Stimulated activated CD4-positive, alpha-beta T cell treated with anti-CD3 and anti-CD28 coated beads, Interleukin-4, amount 100 ng/mL, for 4 hours (primary cell): ENCODE results near the gene RPS4Y1.
"Not testable (repeated sequence)": the region's sequence is repeated elsewhere in the genome, so short reads cannot be mapped to it uniquely, and the experiment has no call there.

Experiments used
- DNase-seq, 2 experiments: peaks; one replicate each; pipeline ENCODE4 v3.0.0-alpha.2; 2020

The RPS4Y1 gene

DNA sequence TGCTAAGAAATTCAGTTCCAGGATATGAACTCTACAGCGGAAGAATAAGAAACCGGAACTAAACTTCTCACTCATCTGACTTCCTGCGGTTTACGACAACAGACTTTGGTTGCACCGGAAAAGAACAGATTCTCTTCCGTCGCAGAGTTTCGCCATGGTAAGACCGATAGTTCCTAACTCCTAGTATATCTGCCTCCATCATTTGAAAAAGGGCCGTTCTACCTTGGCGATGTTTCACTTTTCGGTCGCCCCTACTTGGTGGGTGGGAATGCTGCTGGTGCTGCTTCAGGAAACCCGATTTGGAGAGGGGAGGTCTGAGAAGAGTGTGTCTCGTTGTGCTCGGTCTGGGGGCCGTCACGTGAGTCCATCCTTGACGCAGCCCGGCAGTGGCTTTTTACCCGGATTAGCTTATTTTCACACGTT is at the start of gene RPS4Y1:
Gene RPS4Y1 (plus strand): TSS at position 132 of the 423 bp plus-strand sequence. CDS start 23 bp downstream, at position 155.
- DNase-seq: peak; percentile 25

DNA sequence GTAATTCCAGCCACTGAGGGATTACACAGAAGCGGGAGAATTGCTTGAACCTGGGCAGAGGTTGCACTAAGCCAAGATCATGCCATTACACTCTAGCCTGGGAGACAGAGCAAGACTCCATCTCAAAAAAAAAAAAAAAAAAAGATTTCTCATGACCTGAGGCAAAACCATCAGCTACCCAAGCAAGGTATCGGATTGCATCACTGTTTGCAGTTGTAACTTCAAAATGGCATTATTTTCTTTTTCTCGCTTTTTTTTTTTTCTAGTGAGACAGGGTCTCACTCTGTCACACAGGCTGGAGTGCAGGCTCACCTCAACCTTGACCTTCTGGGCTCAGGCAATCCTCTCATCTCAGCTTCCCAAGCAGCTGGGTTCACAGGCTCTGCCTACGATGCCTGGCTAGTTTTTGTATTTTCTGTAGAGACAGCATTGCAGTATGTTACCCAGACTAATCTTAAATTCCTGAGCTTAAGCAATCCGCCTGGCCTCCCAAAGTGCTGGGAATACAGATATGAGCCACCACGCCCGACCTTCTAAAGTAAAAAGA is 44.4 kb upstream of the RPS4Y1 start:
- no peak for DNase-seq

DNA sequence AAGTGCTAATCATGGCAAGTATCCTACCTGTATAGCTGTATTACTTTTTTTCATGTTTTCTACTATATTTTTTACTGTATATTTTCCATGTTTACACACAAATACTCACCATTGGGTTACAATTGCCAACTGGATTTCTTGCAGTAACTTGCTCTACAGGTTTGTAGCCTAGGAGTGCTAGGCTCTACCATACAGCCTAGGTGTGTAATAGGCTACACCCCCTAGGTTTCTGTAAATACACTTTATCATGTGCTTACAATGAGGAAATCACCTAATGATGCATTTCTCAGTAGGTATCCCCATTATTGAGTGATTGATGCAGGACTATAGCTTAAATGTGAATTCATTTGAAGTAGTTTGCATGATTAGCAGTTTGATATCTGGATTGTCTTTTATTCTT is 43.4 kb upstream of the RPS4Y1 start:
- DNase-seq: no peak

DNA sequence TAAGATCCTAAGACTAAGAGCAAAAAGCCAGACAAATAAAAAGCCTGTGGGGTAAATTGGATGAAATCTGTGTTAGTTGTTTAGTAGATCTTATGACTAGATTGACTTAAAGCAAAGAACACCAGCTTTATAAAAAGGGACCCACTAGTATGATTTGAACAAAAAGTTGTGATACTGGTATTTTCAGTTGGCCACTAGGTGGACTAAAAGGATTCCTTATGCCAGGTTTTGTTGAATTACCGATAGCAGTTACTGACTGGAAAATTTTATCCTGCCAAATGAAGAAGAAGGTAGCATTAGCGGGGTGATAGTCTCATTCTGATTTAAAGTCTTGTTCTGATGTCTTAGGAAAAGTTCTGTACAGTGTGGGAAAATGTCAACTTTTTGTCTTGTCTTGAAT is 41.2 kb upstream of the RPS4Y1 start:
- no peak for DNase-seq

DNA sequence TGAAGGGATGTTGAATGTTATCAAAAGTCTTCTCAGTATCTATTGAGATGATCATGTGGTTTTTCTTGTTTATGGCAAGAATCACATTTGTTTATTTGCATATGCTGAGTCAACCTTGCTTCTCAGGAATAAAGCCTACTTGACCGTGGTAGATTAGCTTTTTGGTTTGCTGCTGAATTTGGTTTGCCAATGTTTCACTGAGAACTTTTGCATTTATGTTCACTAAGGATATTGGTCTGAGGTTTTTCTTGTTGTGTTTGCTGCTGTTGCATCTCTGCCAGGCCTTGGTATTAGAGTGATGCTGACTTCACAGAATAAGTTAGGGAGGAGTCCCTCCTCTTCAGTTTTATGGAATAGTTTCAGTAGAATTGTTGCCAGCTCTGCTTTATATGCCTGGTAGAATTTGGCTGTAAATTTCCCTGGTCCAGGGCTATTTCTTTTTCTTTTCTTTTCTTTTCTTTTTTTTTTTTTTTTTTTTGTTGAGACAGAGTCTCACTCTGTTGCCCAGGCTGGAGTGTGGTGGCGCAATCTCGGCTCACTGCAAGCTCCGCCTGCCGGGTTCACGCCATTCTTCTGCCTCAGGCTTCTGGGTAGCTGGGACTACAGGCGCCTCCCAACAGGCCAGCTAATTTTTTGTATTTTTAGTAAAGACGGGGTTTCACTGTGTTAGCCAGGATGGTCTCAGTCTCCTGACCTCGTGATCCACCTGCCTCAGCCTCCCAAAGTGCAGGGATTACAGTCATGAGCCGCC is 24.1 kb upstream of the RPS4Y1 start:
- DNase-seq: not testable (repeated sequence)

DNA sequence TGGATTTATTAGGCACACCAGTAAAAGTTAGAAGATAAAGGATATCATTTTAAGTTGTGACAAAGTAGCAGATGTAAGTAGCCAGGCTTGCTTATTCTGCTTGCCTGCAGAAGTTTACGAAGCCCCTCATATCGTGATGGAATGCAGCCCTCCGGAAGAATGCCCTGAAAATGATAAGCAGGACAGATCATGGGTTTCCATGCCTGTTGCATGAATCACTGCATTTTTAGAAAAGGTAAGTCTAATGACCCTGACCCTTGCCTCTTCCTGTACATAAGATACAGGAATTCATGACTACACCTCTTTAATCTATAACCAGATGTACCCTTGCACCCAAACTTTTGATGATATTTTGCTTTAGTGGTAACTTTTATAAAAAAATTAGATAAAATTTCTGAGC is 16.9 kb upstream of the RPS4Y1 start:
- DNase-seq: no peak

DNA sequence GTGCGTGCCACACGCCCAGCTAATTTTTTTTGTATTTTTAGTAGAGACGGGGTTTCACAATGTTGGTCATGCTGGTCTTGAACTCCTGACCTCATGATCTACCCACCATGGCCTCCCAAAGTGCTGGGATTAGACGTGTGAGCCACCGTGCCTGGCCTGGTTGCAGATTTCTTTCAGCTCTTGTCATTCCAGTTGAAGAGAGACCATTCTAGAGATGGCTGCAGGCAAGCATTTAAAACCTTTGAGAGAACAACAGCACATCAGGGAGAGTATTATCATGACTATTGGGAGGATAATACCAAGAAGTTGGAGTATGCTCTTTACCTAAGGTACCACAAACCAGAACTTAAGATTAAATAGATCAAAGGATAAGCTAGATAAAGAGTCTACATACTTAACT is 12.9 kb upstream of the RPS4Y1 start:
- no peak for DNase-seq

DNA sequence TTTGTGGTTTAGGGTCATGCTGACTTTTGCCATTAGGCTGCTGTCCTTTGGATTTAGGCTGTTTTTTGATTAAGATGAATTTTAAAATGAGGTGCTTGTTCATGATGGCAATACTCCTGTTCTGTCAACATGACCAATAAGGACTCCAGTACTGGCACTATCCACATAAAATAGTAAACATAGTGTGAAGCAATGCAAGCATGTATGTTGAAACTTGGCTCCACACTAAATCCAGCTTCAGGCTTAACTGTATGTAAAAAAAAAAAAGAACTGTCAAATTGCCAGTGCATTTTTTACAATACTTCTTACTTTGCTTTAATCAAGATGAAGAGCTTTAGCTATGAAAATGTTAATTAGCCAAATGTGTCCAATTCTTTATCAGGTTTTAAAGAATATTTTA is 6.2 kb upstream of the RPS4Y1 start:
- no peak for DNase-seq

DNA sequence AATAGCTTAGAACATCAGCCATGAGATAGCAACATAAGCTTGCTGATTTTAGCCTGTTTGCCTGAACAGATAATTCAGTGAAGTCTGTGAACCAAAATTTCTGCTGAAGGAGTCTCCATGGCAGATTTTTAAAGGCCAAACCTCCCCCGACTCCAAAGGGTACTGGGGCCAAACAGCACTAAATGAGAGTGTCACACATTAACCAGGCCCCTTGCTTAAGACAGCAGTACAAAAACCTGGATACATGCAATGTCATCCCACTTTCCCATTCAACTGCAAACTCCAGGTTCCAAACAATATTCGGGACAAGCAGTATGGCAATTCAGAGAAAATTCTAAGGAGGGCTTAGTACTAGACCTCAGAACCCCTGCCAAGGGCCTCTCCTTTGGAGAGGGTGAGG is 4.3 kb upstream of the RPS4Y1 start:
- no peak for DNase-seq

DNA sequence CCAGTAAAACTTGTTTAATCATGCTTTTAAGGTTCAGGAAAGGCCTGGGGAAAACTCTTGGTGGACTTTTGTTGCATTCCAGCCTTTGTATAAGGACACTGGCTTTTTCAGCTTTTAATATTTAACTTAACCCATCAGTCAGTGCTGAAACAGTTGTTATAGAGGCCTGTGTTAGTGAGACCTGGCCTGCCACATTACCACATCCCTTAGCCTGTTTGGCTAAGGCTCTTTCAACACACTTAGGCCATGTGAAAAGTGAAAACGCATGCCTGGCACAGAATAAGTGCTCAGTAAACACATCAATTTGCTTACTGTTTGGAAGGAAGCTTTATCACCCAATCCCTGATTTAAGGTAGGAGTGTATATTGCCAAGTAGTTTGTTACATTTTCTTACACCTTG is 3.5 kb upstream of the RPS4Y1 start:
- DNase-seq: no peak

DNA sequence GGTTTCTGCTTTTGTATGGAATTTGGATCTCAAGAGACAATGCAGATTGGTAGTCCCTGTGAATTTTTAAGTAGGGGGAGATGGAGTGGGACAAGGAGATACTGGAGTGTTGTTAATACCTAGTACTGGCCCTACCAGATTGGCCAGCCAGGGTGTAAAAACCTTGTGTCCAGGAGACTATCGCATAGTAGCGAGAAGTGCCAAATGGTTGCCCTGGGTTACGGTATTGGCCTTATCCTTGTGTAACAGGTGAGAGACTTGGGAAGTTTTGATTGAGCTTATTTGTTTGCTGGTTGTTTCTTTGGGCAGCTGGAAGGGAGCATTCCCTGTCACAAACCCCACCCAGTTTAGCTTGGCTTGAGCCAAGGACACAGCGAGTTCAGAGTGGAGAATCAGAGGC is 5.4 kb downstream of the RPS4Y1 start:
- no peak for DNase-seq

DNA sequence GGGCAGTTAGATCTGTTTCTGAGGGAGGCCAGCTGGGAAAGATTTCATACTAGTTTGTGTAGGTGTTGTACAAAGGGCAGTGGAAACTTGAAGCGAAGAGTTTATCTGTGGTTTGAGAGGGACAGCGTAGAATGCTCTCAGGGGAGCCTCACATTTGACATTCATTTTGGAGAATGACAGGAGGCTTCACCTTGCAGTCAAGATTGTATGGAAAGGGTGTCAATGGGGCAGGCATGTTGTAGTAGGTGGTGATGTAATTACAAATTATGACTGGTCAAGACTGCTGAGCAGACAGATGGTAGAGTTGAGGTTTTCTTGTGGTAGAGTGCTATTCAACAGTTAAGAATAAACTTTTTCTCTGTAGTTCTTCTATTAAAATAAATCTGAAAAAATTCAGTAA is 7.0 kb downstream of the RPS4Y1 start:
- DNase-seq: no peak

DNA sequence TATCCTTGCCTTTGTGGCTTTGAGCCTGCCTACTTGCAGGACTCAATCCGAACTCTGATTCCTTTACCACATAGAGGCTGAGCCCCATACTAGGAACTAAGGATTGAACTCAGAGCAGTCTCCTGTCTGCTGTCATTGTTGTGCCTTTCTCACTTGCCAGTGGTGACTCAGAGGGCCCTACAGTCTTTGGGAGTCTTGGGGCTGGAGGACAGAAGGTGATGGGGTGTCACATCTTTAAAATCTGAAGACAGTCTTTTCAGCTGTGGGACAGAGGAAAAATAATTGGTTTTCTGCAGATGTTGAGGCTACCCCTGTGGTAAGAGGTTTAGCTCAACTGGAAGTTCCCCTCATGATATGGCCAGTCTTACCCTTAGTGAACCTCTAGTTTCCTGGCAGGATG is 8.0 kb downstream of the RPS4Y1 start:
- no peak for DNase-seq

DNA sequence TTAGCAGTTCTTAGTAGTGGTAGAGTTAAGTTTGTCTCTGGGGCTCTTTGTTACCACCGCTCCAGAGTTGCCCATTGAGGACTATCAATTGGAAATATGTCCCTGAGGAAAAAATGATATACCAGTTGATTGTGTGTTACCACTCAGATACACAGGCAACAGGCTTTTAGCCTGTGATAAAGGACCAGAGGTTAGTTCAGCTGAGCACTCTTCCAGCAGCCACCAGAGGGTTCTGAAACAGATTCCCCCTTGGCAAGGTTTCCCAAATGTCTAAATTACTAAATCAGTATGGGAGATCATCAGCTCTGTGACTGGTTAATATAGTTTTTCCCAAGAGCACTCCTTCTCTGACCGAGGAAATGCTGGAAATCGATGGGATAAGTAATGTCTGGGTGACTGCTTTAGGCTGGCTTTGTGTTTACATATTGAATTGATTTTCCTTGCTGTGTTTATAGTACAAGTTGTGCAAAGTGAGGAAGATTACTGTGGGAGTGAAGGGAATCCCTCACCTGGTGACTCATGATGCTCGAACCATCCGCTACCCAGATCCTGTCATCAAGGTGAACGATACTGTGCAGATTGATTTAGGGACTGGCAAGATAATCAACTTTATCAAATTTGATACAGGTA is 12.9 kb downstream of the RPS4Y1 start:
- DNase-seq: no peak

DNA sequence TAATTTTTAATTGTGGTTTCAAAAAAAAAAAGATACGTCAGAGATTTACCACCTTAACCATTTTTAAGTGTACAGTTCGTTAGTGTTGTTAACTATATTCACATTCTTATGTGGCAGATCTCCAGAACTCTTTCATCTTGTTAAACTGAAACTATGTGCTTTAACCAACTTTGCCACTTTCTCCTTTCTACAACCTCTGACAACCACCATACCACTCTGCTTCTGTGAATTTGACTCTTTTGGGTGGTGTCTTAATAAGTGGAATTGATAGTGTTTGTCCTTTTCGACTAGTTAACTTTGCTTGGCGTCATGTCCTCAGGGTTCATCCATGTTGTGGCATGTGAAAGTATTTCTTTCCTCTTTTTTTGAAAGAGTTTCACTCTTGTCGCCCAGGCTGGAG is 15.7 kb downstream of the RPS4Y1 start:
- no peak for DNase-seq

DNA sequence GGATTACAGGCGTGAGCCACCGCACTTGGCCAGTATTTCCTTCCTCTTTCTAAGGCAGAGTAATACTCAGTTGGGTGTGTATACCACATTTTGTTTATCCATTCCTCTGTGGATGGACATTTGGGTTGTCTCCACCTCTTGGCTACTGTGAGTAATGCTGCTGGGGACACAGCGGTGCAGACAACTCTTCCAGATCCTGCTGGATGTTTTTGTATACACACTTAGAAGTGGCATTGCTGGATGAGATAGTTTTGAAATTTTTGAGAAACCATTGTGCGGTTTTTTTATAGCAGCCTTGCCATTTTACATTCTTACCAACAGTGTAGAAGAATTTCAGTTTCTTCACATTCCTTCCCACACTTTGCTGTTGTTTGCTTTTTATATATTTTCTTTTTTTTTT is 16.3 kb downstream of the RPS4Y1 start:
- DNase-seq: no peak

DNA sequence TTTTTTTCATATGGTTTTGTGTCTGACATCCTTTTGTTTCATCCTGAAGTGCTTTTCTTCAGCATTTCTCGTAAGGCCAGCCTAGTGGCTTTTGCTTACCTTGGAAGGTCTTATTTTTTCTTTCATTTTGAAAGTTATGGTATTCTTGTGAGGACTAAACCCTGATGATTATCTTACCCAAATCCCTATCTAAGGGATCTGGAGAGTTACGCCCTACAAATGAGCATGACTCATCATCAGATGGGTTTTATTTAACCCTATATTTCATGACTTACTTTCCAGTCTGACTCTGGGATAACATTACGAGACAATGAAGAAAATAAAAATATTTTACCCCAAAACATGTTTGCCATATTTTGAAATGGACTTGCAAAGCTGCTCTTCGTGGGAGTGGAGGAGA is 18.4 kb downstream of the RPS4Y1 start:
- no peak for DNase-seq

DNA sequence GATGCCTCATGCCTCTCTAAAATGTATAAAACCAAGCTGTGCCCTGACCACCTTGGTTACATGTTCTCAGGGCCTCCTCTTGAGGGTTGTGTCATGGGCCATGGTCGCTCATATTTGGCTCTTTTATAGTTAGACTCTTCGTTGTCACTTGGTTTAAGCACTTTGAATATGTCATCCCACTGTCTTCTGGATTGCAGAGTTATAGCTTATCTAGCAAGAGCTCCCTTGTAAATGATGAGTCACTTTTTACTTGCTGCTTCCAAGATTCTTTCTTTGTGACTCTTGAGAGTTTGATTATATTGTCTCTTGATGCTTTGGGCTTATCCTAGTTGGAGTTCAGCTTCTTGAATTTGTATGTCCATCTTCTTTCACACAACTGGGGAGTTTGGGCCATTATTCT is 19.1 kb downstream of the RPS4Y1 start:
- no peak for DNase-seq

DNA sequence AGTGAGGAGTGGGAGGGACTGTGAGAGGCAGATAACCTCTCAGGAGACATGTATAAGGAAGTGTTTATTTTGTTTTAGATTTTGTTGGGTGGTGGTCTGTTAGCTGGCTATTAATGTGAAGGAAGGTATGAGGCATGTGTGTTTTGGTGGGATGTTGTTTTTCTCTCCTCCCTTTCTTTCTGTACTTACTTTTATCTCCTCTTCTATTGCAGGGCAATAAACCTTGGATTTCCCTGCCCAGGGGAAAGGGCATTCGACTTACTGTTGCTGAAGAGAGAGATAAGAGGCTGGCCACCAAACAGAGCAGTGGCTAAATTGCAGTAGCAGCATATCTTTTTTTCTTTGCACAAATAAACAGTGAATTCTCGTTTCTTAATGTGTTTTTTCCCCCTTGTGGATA is 25.2 kb downstream of the RPS4Y1 start:
- no peak for DNase-seq

DNA sequence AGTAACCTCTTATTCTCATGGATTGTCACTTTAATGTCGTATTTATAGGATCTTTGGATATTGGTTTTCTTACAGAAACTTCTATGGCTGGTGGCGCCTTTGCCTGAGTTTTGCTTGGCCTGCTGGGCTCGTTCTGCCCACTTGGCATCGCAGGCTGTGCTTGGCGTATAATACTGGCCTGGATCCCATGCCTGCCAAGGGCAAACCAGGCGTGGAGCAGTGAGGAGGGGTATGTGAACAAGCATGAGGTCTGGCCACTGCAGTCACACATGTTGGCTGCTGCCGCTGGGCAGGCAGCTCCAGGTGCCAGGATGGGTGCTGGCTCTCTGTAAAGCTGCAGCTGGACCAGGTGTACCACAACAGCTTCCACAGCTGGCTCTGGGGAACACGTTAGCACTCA is 26.1 kb downstream of the RPS4Y1 start:
- no peak for DNase-seq

DNA sequence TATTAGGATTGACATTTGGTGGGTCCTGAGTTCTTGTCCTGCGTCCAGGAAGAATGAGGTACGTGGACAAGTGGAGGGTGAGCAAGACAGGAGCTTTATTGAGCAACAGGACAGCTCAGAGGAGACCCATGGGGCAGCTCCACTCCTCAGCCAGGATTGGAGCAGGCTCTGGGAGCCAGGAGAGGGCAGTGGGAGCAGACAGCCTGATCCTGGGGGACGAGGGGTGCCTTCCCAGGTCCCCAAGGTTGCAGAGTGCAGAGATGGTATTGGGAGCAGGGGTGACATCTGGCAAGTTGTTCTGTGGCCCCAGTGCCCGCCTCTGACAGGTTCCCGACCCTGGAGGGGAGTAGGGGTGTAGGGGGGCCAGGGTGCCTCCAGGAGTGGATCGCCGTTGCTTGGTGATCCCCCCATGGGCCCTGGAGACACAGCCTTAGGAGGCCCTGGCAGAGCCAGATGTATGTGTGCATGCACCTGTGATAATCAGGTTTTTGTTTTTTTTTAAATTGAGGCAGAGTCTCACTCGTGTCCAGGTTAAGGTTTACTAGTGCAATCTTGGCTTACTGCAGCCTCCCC is 26.7 kb downstream of the RPS4Y1 start:
- DNase-seq: no peak

DNA sequence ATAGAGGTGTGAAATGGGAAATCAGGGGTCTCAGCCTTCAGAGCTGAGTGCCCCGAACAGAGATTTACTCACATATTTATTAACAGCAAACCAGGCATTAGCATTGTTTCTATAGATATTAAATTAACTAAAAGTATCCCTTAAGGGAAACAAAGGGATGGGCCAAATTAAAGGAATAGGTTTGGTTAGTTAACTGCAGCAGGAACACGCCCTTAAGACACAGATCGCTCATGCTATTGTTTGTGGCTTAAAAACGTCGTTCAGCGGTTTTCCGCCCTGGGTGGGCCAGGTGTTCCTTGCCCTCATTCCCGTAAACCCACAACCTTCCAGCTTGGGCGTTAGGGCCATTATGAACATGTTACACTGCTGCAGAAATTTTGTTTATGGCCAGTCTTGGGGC is 30.8 kb downstream of the RPS4Y1 start:
- DNase-seq: not testable (repeated sequence)

DNA sequence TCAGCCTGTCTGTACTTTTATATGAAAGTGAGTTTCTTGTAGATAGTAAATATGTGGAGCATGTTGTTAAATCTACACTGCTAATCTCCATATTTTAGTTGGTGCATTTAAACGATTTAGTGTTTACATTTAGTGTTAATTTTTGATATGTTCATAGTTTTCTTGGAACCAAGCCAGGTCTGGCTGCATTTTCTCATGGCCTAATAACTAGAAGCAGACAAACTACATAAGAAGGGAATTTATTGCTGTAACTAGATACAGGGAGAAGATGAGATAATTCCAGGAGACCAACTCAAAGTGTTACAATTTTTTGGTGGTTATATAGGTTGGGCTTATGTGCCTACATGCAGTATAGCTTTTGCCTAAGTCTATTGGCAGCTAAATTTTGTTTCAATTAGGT is 32.8 kb downstream of the RPS4Y1 start:
- no peak for DNase-seq

DNA sequence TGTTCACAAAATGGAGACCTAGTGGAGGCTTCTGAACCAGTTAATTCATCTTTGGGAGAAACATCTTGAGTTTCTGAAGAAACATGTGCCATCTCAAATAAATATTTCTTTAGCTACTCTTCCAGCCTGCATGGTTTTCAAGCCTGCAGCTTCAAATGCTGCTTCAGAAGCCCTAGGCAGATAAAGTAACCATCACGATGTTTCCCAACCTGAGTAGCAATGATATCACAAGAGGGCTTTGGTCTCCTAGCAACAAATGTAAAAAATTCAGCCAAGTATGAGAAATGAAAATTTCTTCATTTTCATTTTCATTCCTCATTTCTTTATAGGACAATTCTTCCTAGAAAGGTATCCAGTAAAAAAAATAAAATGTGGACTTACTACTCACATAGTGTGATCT is 42.2 kb downstream of the RPS4Y1 start:
- DNase-seq: no peak
